HG03159 (cell line): ENCODE data around the gene TIGD1.
A peak's percentile ranks its signal among the peaks of the same experiment; 100 is the strongest.

Source experiments
- ATAC-seq: cut with Tn5 transposase; IDR thresholded peaks from one replicate; pipeline ENCODE4 v1.9.1; 2021; ENCODE audit warnings: mild to moderate bottlenecking, moderate library complexity; ENCODE audit not compliant: unreplicated experiment

TIGD1 gene

GRCh38 chr2:232550354-232551249, at the start of gene TIGD1, which contains the start of gene EIF4E2:
TIGD1 (minus strand) TSS chr2:232550557; CDS start chr2:232549882, 675 bp downstream.
EIF4E2 (plus strand) TSS chr2:232550689; CDS start chr2:232550725, 36 bp downstream.
- ATAC-seq, result peak; percentile 92

GRCh38 chr2:232598293-232598692, 47.9 kb upstream of the TIGD1 start:
- no peak for ATAC-seq

DNA sequence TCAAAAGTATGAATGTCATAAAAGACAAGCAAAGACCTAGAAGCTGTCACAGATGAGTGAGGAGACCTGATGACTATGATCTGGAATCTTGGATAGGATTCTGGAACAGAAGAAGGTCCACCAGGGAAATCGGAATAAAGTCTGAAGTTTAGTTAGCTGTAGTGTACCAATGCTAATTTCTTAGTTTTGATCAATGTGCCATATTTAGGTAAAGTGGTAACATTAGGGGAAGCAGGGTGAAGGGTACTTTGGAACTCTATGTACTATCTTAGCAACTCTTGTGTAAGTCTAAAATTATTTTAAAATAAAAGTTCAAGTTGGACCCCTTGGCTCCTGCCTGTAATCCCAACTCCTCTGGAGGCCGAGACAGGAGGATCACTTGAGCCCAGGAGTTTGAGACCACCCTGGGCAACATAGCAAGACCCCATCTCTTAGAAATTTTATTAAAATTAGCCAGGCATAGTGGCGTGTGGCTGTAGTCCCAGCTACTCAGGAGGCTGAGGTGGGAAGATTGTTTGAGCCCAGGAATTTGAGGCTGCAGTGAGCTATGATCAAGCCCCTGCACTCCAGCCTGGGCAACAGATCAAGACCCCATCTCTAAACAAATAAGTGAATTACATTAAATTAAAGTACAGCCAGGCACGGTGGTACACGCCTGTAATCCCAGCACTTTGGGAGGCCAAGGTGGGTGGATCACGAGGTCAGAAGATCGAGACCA, 47.2 kb upstream of the TIGD1 start:
- ATAC-seq, result no peak

GRCh38 chr2:232593982-232594381, 43.6 kb upstream of the TIGD1 start:
- no peak for ATAC-seq

DNA sequence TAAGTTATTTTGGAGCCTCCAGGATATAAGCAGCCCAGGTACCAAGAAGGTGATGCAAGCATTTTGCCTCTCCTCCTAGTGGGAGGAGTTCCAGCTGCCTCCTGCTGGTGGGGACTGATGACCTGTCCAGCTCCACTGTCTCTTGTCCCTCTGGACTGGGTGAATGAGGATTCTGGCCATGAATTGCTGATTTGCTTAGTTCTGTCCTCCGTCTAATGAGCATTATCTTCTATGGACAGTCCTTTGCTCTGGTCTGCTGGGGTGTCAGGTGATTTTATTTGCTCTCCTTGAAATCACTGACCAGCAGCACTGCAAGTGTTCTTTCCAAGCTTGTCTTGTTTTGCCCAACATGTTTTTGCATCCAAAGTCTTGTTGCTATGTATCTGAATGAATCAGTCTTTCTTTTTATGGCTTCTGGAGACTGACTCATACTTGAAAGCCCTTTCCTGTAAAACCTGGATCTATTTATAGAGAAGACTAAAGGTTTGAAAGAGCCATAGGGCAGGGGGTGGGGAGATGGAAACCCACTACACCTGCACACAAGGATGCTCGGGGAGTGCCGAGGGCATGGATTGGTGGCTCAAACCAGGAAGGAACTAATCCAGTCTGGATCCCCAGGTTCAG, 42.5 kb upstream of the TIGD1 start:
- no peak for ATAC-seq

DNA sequence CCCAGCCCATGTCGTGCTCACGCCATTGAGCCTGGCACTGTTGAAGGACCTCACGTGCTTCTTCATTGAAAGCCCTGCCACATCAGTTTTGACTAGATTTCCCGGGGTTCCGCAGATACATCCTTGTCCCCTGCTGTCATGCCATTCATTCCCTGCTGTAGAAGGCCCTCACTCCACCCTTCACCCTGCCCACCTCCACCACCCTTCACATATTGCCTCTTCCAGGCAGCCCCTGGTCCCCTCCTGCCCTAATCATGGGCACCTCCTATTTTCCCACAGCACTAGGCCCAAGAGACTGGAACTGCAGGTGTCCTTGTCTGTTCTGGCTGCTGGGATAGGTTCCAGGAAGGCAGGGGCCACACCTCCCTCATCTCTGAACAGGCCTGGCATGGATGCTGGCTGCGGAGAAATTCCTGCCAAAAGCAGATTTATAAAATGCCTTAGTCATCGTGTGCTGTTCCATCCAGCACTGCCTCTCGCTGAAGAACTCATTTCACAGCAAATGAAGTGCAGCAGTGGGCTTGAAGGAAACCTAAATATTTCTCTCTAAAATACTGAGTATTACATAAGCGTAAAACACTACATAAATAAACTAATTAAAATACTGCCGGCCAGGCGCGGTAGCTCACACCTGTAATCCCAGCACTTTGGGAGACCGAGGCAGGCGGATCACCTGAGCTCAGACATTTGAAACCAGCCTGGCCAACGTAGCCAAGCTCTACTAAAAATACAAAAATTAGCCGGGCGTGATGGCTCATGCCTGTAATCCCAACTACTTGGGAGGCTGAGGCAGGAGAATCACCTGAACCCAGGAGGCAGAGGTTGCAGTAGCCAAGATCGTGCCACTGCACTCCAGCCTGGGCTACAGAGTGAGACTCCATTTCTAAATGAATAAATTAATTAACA, 38.6 kb upstream of the TIGD1 start:
- no peak for ATAC-seq

DNA sequence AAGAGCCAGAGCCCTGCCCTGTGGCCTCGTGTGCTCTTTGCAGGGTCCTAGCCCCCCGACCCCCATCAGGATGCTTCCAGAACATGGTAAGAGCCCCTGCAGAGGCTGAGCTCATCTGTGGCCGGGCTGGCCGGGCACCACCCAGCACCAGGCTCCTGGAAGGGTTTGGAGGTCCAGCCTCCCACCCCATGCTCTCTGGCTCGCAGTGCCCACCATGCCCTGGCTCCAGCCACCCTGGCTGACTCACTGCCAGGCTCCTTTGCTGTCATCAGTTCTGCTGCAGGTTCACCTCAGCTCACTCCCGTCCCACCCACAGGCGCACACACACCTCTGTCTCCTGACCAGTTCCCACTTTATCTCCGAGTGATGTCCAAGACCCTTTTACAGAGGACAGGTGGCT, 37.7 kb upstream of the TIGD1 start:
- ATAC-seq, result no peak

DNA sequence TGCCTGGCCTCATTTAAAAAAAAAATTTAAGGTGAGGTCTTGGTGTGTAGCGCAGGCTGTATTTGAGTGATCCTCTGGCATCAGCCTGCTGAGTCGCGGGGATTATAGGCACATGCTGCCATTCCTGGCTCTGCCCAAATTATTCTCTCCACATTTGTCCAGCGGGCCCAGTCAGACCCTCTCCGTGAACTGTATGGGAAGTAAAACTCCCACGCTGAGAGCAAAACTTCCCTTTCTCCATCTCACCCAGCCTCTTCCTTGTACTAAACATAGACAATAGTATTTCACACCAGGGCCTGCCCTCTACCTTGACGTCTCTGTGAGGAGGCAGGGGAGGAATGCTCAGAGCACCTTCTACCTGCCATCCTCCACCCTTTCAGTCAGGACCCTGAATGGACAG, 37.2 kb upstream of the TIGD1 start:
- no peak for ATAC-seq

DNA sequence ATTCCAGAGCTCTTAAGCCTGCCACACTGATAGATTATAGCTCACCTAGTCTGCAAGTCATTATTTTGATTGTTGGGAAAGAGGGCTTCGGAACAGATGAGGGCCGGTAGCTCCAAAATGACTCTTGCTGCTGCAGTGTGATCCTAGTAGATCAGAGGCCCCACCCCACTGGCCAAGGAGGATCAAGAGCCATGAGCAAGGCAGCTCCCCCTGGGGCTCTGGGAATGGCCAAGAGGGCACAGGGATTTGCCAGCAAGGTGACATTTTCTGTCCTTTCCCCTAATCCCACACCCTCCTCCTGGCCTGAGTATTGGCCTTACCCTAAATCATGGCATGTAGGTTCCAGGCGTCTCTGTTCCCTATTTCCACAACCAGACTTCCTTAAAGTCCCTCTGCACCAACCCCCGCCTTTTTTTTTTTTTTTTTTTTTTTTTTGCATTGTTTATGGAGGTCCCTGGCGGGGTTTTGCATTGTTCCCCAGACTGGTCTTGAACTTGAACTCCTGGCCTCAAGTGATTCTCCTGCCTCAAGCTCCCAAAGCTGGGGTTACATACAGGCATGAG, 36.7 kb upstream of the TIGD1 start:
- no peak for ATAC-seq

GRCh38 chr2:232584238-232584637, 33.9 kb upstream of the TIGD1 start:
- no peak for ATAC-seq

- ATAC-seq, result peak; percentile 45
Observed at GRCh38 chr2:232581725-232582124, 31.4 kb upstream of the TIGD1 start.

- no peak for ATAC-seq
Observed at GRCh38 chr2:232580648-232580981, 30.3 kb upstream of the TIGD1 start.

- ATAC-seq, result no peak
Observed at GRCh38 chr2:232578626-232579025, 28.3 kb upstream of the TIGD1 start.

- no peak for ATAC-seq
Observed at GRCh38 chr2:232577841-232578240, 27.5 kb upstream of the TIGD1 start.

DNA sequence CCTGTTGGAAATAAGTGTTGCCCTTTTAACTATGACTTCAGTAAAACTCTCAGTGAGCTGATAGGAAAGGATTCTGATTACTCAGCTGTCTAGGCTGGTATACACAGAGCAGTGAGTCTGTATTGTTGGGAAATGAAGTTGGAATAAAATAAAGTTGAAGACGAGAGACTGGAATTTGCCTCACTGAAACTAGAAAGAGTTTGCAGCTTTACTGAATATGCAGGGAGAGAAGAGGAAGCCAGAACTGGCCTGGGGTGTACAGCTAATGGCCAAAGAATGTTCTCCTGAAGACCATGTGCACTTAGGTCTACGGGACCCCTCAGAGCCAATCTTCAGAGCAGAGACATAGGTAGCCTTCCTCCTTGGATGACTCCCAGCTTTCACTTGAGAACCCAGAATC, 26.6 kb upstream of the TIGD1 start:
- ATAC-seq, result no peak

- no peak for ATAC-seq
Observed at GRCh38 chr2:232575404-232575746, 25.0 kb upstream of the TIGD1 start.

DNA sequence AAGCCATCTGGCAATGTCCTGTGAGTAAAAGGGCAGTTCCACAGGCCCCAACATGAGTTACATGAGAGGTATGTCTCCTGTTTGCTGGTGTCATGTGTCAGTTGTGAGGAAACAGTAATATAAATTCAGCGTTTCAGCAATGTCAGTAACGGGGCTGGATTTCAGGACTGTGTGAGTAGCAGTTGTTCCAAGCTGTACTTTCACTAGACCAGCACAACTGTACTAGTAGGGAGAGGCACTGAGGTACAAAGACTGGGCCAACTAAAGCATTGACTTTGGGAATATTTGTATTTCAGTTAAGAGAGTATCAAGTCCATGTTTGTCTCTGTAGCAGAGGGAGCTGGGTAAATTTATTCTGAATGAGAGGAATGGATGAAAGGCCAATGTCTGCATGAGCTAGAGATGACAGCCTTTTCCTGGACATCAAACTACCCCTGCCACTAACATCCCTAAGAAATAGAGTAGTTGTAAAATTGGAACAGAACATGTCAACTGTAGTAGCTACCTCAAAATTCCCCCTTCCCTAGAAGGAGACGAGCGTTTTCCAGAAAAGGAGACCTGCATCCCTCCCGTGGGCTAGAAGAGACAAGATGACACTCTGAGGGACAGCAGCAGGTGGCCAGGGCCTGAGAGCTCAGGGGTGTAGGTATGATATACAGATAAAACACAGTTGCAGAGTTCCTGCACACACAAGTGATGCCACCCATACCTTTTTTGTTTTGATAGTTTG, 24.5 kb upstream of the TIGD1 start:
- ATAC-seq, result no peak

DNA sequence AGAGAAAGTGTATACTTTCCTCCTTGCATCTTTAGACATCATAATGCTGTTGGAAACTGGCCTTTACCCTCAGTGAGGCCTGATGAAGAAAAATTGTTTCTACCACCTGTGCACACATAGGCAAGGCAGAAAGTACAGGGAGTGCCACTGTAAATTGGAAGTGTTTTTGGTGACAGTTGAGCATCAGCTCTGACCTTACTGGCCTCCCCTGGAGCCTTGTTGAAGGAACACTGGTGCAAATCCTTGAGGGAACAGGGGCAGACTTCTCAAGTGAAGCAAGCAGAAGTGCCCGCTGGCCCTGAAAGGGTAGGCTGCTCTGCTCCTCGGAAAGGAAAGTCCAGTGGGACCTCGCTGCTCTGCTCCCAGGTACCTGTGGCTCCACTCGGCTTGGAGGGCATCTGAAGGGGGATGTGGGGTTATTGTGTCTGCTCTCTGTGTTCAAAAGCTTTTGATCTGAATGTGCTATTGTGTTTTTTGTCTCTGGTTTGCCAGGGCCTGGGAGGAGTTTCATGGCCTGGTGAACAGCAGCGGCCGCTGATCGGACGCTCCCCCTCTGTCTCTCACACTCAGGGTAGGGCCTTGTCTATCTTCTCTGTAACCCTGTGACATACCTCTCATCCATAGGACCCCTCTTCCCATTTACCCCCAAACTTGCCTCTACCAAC, 23.5 kb upstream of the TIGD1 start:
- no peak for ATAC-seq

DNA sequence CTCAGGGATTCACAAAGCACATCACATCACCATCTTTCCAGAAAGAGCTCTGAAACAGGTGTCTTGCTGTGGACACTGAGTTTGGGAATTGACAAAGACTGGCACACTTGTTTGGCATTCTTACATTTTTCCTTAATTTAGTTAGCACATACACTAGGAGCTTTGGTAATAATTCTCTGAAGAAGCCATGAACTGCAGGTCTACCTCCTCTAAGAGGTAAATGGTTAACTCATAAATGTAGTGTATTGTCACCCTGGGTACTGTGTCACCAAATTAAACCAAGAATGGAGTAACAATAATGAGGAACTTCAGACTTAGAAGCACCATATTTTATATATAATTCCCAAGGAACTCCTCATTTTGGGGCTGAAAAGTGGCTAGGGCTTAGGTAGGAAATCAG, 22.7 kb upstream of the TIGD1 start:
- no peak for ATAC-seq
